Measurements from ENCODE around the gene ZNF148. TPM values are rescaled to one million over a fixed set of nuclear protein-coding genes. Genes with fewer than 3 reads are reported as not detected.

ZNF148 gene, protein sequence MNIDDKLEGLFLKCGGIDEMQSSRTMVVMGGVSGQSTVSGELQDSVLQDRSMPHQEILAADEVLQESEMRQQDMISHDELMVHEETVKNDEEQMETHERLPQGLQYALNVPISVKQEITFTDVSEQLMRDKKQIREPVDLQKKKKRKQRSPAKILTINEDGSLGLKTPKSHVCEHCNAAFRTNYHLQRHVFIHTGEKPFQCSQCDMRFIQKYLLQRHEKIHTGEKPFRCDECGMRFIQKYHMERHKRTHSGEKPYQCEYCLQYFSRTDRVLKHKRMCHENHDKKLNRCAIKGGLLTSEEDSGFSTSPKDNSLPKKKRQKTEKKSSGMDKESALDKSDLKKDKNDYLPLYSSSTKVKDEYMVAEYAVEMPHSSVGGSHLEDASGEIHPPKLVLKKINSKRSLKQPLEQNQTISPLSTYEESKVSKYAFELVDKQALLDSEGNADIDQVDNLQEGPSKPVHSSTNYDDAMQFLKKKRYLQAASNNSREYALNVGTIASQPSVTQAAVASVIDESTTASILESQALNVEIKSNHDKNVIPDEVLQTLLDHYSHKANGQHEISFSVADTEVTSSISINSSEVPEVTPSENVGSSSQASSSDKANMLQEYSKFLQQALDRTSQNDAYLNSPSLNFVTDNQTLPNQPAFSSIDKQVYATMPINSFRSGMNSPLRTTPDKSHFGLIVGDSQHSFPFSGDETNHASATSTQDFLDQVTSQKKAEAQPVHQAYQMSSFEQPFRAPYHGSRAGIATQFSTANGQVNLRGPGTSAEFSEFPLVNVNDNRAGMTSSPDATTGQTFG
- total RNA-seq = 21.7 and 26.8 TPM in 2 replicates

GRCh38 chr3:125374996-125375941 is at the start of gene ZNF148:
Gene ZNF148, minus strand, starts transcription at chr3:125375325. Its CDS starts 61,685 bp downstream, at chr3:125313640.

DNA sequence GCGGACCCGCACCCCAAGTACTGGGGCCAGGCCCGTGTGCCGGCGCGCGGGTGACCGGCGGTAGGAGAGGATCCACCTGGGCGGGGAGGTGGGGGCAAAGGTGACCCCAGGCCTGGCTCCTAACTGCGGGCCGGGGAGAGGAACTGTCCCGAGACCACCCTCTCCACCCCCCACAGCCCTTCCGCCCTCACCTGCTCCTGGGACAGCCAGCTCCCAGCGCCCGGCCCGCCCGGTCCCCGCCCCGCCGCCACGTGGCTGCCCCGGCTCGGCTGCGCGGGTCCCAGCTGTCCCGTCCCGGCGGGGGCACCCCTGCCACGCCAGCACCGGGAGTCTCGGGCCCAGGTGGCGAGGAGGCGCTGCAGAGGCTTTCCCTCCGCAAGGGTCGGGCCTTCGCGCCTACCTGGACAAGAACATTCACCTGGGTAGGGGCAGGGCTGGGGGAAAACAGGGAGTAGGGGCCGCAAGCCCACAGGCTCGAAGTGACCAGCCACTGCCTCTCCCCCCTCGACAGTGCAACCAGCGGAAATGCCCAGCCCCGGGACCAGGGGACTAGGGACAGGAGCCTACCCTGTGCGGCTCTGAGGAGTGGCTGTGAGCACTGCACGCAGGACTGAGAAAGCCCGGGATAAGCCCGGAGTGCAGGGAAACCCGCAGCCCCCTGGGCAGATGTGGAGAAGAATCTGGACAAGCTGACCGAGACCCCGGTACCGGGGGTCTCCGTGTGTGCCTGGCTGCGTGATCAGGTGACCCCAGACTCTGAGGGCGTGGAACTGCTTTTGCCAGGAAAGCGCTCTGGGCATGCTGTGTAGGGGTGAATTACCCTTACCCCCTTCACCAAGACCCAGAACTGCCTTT is 162.4 kb downstream of the ZNF148 start, which contains the start of gene SLC12A8:
Gene SLC12A8 (minus strand): TSS at position 240 of the 855 bp plus-strand sequence. CDS start 1,399 bp downstream, outside the sequence.

Small RNA genes within 50 kb of the gene (small RNA-seq; reads per million reads assigned to genes)
- gene RNU6-232P = not detected

Other genes with a start within 250 kb of the ZNF148 start
- gene SLC12A8, start 162.6 kb downstream of the ZNF148 start, total RNA-seq = 1.6 and 1.8 TPM in 2 replicates
- 21.7 and 24.4 TPM in 2 replicates for gene SNX4, start 144.9 kb upstream of the ZNF148 start, total RNA-seq
- 5.9 and 8.0 TPM in 2 replicates for gene OSBPL11, start 220.2 kb upstream of the ZNF148 start, total RNA-seq